ENCODE measurements around the gene EFCAB7.
"Not testable (repeated sequence)": the region's sequence is repeated elsewhere in the genome, so short reads cannot be mapped to it uniquely, and the experiment has no call there.

GRCh38 chr1:63586326-63586725, 63.0 kb downstream of the EFCAB7 start:
- not testable (repeated sequence) for TF ChIP-seq CTCF (tag by site-specific recombination; IDR thresholded peaks at IDR 0.05); ZNF138 (tag by site-specific recombination; IDR thresholded peaks at IDR 0.05; ENCODE audit: borderline replicate concordance); ZNF274 (IDR thresholded peaks at IDR 0.05; ENCODE audit: low read length); ZNF274 (tag by site-specific recombination; IDR thresholded peaks at IDR 0.05; ENCODE audit: borderline replicate concordance); GLIS1 (tag by site-specific recombination; IDR thresholded peaks at IDR 0.05); ZNF664 (tag by site-specific recombination; IDR thresholded peaks at IDR 0.05); GLIS2 (tag by site-specific recombination; IDR thresholded peaks at IDR 0.05); ZNF529 (tag by site-specific recombination; IDR thresholded peaks at IDR 0.05; ENCODE audit: insufficient replicate concordance); ZNF549 (tag by site-specific recombination; IDR thresholded peaks at IDR 0.05); REST (tag by site-specific recombination; IDR thresholded peaks at IDR 0.05); ZNF747 (tag by site-specific recombination; IDR thresholded peaks at IDR 0.05); ZNF707 (tag by site-specific recombination; IDR thresholded peaks at IDR 0.05)
